Measurements from ENCODE around the gene CDKAL1.

The CDKAL1 gene

GRCh38 chr6:20706238-20706938 lies 172.1 kb downstream of the CDKAL1 start:
- H3K36me3 ChIP-seq (ENCODE audit: insufficient read depth, low read length), result no peaks in the 10 kb centered on the region
- no peak overlapping the region for H2AFZ ChIP-seq (ENCODE audit: low read depth, low read length)
- H3K9me3 ChIP-seq (ENCODE audit: low read length), result no peaks in the 10 kb centered on the region
- H3K27me3 ChIP-seq (ENCODE audit: insufficient read depth, low read length), result no peaks in the 10 kb centered on the region
- H3K4me1 ChIP-seq (ENCODE audit: insufficient read depth, low read length), result no peaks in the 10 kb centered on the region
- no peak overlapping the region for H3K4me3 ChIP-seq (ENCODE audit: low read length)

DNA sequence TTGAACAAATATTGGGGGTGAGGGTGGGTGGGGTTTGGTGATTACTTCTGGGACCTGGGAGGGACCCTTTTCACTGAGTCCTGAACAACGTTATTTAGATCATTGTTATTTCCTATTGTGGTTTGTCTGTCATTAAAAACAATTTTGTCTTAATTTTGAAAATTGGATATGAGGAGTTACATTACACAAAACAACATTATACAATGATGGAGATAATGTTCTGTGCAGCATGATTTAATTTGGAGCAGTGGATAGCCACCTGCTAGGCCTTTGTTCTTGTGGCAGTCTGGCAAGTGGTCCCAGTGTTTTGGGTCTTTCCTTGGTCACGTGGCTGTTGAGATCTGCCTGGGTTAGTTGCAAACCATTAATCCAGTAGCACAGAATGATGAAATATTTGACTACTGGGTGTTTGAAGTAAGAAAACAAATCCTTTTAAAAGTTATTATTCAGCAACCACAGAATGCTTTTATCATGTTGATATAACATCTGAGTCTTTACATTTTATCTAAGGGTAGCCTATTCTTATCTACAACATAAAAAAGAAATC lies 172.8 kb downstream of the CDKAL1 start:
- no peaks in the 10 kb centered on the region for H3K27me3 ChIP-seq (ENCODE audit: insufficient read depth, low read length)
- H3K9me3 ChIP-seq (ENCODE audit: low read length), result no peaks in the 10 kb centered on the region
- no peak overlapping the region for H3K4me3 ChIP-seq (ENCODE audit: low read length)
- no peaks in the 10 kb centered on the region for H3K36me3 ChIP-seq (ENCODE audit: insufficient read depth, low read length)
- H2AFZ ChIP-seq (ENCODE audit: low read depth, low read length), result no peak overlapping the region
- H3K4me1 ChIP-seq (ENCODE audit: insufficient read depth, low read length), result no peaks in the 10 kb centered on the region

GRCh38 chr6:20707870-20708269 lies 173.6 kb downstream of the CDKAL1 start:
- no peaks in the 10 kb centered on the region for H3K27me3 ChIP-seq (ENCODE audit: insufficient read depth, low read length)
- no peak overlapping the region for H2AFZ ChIP-seq (ENCODE audit: low read depth, low read length)
- H3K4me3 ChIP-seq (ENCODE audit: low read length), result no peak overlapping the region
- H3K36me3 ChIP-seq (ENCODE audit: insufficient read depth, low read length), result no peaks in the 10 kb centered on the region
- H3K4me1 ChIP-seq (ENCODE audit: insufficient read depth, low read length), result no peaks in the 10 kb centered on the region
- no peaks in the 10 kb centered on the region for H3K9me3 ChIP-seq (ENCODE audit: low read length)

DNA sequence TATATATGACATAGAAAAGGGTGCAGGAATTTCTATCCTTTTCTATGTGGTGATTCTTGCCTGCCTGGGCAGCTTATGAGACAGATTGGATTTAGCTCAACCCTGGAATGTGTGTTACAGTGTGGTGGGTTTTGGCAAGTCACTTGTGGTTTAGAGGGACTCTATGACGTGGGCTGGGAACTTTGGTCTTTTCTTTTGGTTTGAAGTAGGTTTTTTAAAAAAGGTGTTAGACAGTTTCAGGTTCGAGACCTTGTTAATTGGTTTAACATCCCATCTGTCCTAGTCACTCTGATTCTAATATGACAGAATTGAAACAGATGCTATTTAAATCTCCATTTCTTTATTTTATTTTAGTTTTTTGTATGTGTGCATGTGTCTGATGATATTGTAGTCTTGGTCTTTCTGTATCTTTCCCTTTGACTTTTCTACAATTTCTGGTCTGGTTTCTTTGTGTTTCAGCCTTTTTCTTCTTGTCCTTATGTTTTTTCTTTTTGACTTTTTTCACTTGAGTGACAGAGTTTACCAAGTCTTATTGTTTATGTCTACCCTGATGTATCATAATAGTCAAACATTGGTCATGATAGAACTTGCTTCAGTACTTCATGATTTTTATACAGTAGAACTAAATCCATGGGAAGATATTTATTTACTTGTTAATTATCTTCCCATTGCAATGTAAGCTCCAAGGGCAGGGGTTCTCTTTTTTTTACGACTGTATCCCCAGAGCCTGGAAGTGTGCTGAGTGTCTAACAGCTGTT lies 174.3 kb downstream of the CDKAL1 start:
- H3K4me3 ChIP-seq (ENCODE audit: low read length), result no peak overlapping the region
- no peaks in the 10 kb centered on the region for H3K4me1 ChIP-seq (ENCODE audit: insufficient read depth, low read length)
- H3K9me3 ChIP-seq (ENCODE audit: low read length), result no peaks in the 10 kb centered on the region
- no peaks in the 10 kb centered on the region for H3K36me3 ChIP-seq (ENCODE audit: insufficient read depth, low read length)
- H2AFZ ChIP-seq (ENCODE audit: low read depth, low read length), result no peak overlapping the region
- H3K27me3 ChIP-seq (ENCODE audit: insufficient read depth, low read length), result no peaks in the 10 kb centered on the region

DNA sequence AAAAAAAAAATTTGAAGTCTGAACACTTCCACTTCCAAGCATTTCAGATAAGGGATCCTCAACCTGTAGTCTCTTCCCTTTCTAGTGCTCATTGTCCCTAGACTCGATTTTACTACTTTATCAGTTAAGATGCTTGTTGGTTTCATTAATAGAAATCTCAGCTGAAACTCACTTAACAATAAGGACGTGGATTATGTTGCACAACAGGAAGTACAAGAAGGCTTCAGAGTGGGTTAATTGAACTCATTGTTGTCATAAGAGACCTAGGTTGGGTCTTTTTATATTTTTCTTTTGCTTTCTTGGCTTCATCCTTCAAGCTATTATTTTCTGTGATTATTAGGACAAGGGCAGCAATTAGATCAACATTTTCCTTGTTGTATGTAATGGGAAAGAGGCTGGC lies 175.2 kb downstream of the CDKAL1 start:
- Histone ChIP-seq H2AFZ (ENCODE audit: low read depth, low read length) (no peak overlapping the region), H3K4me1 (ENCODE audit: insufficient read depth, low read length) (no peaks in the 10 kb centered on the region), H3K36me3 (ENCODE audit: insufficient read depth, low read length) (no peaks in the 10 kb centered on the region), H3K4me3 (ENCODE audit: low read length) (no peak overlapping the region), H3K9me3 (ENCODE audit: low read length) (no peaks in the 10 kb centered on the region), H3K27me3 (ENCODE audit: insufficient read depth, low read length) (no peaks in the 10 kb centered on the region)

GRCh38 chr6:20710341-20710740 lies 176.1 kb downstream of the CDKAL1 start:
- Histone ChIP-seq H3K27me3 (ENCODE audit: insufficient read depth, low read length) (no peaks in the 10 kb centered on the region), H3K36me3 (ENCODE audit: insufficient read depth, low read length) (no peaks in the 10 kb centered on the region), H3K4me3 (ENCODE audit: low read length) (no peak overlapping the region), H3K9me3 (ENCODE audit: low read length) (no peaks in the 10 kb centered on the region), H3K4me1 (ENCODE audit: insufficient read depth, low read length) (no peaks in the 10 kb centered on the region), H2AFZ (ENCODE audit: low read depth, low read length) (no peak overlapping the region)

DNA sequence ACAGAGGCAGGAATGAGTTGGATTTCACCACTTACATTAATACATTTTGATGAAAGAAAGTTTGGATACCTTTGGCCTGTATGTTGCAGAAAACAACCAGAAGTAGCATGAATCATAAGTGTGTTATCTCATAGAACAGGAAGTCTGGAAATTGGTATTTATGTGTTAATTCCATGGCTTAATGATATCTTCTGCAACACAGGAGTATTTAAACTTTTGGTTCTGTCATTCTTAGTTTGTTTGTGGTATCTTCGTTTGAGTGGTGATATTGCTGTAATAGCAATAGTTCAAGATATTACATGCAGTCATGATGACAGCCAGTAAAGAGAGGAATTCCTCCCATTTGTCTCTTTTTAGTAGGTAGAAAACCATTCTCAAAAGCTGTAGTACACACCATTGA lies 177.3 kb downstream of the CDKAL1 start:
- H3K36me3 ChIP-seq (ENCODE audit: insufficient read depth, low read length), result no peaks in the 10 kb centered on the region
- no peaks in the 10 kb centered on the region for H3K9me3 ChIP-seq (ENCODE audit: low read length)
- H3K4me3 ChIP-seq (ENCODE audit: low read length), result no peak overlapping the region
- no peaks in the 10 kb centered on the region for H3K27me3 ChIP-seq (ENCODE audit: insufficient read depth, low read length)
- H3K4me1 ChIP-seq (ENCODE audit: insufficient read depth, low read length), result no peaks in the 10 kb centered on the region
- no peak overlapping the region for H2AFZ ChIP-seq (ENCODE audit: low read depth, low read length)

DNA sequence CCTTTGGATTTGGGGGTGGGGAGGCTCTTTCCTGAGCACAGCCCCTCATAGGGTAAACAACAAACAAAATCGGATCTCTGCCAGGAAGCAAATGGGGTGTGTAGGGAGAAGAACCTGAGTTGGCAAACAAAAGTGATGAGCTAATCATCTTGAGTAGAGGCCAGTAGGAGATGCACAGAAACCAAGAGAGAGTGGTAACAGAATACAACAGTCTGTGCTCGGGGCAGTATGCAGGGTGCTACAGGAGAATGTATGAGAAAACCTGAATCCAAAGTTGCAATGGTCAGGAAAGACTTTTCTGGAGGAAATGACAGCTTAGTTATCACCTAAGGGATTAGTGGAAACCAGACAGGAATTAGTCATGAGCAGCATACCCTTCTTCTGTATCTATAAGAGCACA lies 177.8 kb downstream of the CDKAL1 start:
- Histone ChIP-seq H2AFZ (ENCODE audit: low read depth, low read length) (no peak overlapping the region), H3K36me3 (ENCODE audit: insufficient read depth, low read length) (no peaks in the 10 kb centered on the region), H3K9me3 (ENCODE audit: low read length) (no peaks in the 10 kb centered on the region), H3K4me3 (ENCODE audit: low read length) (no peak overlapping the region), H3K27me3 (ENCODE audit: insufficient read depth, low read length) (no peaks in the 10 kb centered on the region), H3K4me1 (ENCODE audit: insufficient read depth, low read length) (no peaks in the 10 kb centered on the region)

DNA sequence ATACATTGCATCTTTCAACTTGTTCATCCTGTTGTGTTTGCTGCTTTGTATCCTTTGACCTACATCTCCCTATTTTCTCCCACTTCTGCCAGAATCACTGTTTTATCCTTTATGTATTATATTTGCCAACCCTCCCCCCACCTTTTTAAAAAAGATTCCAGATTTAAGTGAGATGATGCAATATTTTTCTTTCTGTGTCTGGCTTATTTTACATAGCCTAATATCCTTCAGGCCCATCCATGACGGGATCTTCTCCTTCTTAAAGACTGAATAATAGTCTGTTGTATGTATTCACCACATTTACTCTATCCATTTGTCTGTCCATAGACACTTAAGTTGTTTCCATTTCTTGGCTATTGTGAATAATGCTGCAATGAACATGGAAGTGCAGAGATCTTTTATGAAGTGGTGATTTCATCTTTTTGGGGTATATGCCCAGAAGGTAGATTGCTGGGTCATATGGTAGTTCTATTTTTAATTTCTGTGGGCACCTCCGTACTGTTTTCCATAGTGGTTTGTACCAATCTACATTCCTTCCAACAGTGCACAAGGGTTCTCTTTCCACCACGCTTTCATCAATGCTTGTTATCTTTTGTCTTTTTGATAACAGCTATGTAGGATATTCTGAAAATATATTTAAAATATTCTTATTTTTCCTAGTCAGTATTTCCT lies 181.0 kb downstream of the CDKAL1 start:
- H3K4me3 ChIP-seq (ENCODE audit: low read length), result no peak overlapping the region
- no peaks in the 10 kb centered on the region for H3K27me3 ChIP-seq (ENCODE audit: insufficient read depth, low read length)
- no peaks in the 10 kb centered on the region for H3K9me3 ChIP-seq (ENCODE audit: low read length)
- no peak overlapping the region for H2AFZ ChIP-seq (ENCODE audit: low read depth, low read length)
- no peaks in the 10 kb centered on the region for H3K36me3 ChIP-seq (ENCODE audit: insufficient read depth, low read length)
- H3K4me1 ChIP-seq (ENCODE audit: insufficient read depth, low read length), result no peaks in the 10 kb centered on the region

DNA sequence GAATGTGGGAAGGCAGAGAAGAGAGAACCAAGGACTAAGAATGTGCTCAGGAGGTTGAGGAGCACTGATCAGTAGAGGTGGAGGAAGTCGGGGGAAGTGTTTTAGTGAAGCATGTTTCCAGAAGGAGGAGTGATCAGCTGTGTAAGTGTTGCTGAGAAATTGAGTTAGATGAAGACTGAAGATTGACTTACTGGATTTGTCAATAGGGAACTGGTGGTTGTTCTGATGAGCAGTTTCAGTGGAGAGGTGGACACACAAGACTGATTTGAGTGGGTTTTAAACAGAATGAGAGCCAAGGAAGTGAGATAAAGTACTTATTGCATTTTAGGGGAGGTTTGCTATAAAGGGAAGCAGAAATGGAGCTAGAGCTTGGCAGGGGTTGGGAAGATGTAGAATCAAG lies 182.6 kb downstream of the CDKAL1 start:
- Histone ChIP-seq H3K36me3 (ENCODE audit: insufficient read depth, low read length) (no peaks in the 10 kb centered on the region), H3K4me1 (ENCODE audit: insufficient read depth, low read length) (no peaks in the 10 kb centered on the region), H3K27me3 (ENCODE audit: insufficient read depth, low read length) (no peaks in the 10 kb centered on the region), H3K4me3 (ENCODE audit: low read length) (no peak overlapping the region), H3K9me3 (ENCODE audit: low read length) (no peaks in the 10 kb centered on the region), H2AFZ (ENCODE audit: low read depth, low read length) (no peak overlapping the region)

DNA sequence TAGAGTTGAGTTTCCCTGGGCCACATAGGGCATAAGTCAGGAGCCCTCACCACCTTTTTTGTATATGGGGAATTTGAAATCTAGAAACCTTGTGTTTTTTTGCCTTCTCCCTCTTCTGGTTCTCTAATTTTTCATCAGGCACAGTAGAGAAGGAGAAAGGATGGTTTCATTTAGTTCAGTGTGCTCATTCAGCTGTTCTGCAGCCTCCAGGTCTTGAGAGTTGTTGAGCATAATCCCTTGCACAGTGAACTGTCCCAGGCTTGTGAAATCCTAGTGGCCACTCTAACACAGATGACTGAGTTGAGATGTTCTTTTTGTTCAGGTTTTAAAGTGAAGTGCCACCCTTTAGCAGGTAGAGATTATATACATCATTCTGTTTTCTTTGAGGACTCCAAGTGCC lies 183.5 kb downstream of the CDKAL1 start:
- Histone ChIP-seq H3K9me3 (ENCODE audit: low read length) (peaks cover under 1% of the 10 kb centered on the region), H2AFZ (ENCODE audit: low read depth, low read length) (no peak overlapping the region), H3K4me3 (ENCODE audit: low read length) (no peak overlapping the region), H3K4me1 (ENCODE audit: insufficient read depth, low read length) (no peaks in the 10 kb centered on the region), H3K27me3 (ENCODE audit: insufficient read depth, low read length) (no peaks in the 10 kb centered on the region), H3K36me3 (ENCODE audit: insufficient read depth, low read length) (no peaks in the 10 kb centered on the region)

DNA sequence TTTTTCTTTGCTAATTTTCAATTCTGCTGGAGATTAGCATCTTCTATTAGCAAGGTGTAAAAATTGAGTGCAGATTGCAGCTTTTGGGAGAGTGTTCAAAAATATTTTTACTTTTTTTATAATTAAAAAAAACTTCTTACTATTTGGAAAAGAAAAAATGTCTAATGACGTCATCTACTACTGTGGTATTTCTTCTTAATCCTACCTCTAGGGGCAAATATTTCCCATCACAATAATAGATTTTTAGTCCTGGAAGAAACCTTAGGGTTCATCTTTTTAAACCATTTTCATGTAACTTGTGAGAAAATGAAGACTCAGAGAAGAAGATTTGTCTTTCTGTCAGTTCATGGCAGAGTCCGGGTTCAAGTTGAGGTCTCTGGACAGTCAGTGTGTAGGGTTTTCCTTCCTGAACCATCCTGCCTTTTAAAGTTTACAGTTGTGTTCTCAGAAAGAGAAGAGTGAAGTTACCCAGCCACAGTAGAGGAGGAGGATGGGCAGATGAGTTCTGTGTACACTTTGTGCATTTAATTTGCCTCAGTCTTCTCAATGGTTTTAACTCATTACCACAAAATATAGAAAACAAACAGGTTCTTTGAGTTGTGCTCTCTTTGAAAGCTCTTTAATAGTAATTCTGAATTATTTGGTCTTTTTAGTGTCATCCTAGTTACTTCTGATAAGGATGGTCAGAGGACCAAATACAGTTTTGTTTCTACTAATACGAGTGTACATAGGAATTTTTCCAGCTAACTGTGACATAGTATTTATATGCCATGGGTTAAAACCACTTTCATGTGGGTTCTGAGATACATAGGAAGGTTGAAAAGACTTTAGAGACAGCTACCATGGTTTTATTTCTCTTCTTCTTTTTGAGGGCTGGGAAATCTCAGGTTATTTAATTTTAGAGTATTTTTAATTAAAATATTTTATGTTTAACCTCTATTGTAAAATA lies 184.7 kb downstream of the CDKAL1 start:
- no peak overlapping the region for H2AFZ ChIP-seq (ENCODE audit: low read depth, low read length)
- H3K9me3 ChIP-seq (ENCODE audit: low read length), result peaks cover 4% of the 10 kb centered on the region
- H3K4me1 ChIP-seq (ENCODE audit: insufficient read depth, low read length), result no peaks in the 10 kb centered on the region
- no peaks in the 10 kb centered on the region for H3K27me3 ChIP-seq (ENCODE audit: insufficient read depth, low read length)
- no peaks in the 10 kb centered on the region for H3K36me3 ChIP-seq (ENCODE audit: insufficient read depth, low read length)
- H3K4me3 ChIP-seq (ENCODE audit: low read length), result no peak overlapping the region

Data from neuron (in vitro differentiated cells).